HG03039 (cell line): ENCODE data around the gene DIS3L.
"Not testable (repeated sequence)": the region's sequence is repeated elsewhere in the genome, so short reads cannot be mapped to it uniquely, and the experiment has no call there.

Experiments
- ATAC-seq: cut with Tn5 transposase; IDR thresholded peaks from one replicate; pipeline ENCODE4 v1.9.1; 2021; ENCODE audit warnings: mild to moderate bottlenecking, moderate library complexity; ENCODE audit not compliant: unreplicated experiment

DIS3L gene

DNA sequence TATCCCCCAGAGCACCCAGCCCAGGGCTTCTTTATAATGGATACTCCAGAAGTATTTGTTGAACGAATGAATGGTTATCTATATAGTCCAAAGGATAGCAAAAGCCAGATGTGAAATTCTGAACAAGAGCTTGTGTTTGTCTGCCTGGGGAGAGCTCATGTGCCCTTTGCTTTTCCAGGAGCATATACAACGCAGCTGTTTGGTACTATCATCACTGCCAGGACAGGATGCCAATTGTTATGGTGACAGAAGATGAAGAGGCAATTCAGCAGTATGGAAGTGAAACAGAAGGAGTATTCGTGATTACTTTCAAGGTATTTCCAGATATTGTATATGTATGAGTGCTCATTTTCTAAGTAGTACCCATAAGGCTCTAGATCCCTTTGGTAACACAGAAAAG lies 15.2 kb downstream of the DIS3L start:
- no peak for ATAC-seq

DNA sequence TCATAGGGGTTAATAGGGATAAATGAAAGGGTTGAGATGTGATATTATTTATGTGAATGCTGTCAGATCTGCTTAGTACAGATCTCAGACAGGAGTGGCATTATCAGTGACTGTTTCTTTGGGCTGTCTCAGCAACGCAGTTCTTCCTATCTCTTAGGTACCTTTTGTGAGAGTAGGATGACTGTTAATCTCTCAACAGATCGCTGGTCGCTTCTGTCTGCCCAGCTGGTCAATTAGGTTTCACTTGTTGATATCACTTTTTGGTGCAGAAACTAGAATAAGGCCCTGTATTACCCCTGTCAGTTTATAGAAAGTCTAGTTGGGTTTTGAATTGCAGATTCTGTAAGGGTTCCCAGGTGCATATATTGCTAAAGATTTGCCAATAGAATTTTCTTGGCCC lies 16.5 kb downstream of the DIS3L start:
- no peak for ATAC-seq

DNA sequence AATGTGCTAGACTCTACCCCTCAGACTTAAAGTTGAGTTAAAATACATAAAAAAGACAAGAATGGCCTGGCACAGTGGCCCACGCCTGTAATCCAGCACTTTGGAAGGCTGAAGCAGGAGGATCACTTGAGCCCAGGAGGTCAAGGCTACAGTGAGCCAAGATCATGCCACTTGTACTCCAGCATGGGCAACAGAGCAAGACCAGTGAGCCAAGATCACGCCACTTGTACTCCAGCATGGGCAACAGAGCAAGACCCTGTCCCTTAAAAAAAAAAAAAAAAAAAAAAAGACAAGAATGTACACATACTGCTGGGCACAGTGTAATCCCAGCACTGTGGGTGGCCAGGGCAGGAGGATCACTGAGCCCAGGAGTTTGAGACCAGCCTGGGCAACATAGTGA lies 17.4 kb downstream of the DIS3L start:
- ATAC-seq = no peak

DNA sequence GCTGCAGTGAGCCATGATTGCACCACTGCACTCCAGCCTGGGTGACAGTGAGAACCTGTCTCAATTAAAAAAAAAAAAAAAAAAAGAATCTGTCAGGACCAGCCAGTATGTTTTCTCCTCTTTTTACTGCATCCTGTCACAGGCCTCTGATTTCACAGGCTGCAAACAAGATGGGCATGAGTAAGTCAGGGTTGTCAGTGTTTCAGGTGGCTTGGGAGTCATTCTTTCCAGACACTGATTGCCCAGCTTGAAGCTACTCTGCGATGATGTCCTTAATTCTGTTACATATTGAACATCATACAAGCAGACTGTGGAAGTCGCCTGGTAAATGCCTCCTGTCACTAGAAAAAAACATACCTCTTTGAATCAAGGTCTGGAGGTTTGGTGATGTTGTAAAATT lies 18.8 kb downstream of the DIS3L start:
- ATAC-seq = no peak

DNA sequence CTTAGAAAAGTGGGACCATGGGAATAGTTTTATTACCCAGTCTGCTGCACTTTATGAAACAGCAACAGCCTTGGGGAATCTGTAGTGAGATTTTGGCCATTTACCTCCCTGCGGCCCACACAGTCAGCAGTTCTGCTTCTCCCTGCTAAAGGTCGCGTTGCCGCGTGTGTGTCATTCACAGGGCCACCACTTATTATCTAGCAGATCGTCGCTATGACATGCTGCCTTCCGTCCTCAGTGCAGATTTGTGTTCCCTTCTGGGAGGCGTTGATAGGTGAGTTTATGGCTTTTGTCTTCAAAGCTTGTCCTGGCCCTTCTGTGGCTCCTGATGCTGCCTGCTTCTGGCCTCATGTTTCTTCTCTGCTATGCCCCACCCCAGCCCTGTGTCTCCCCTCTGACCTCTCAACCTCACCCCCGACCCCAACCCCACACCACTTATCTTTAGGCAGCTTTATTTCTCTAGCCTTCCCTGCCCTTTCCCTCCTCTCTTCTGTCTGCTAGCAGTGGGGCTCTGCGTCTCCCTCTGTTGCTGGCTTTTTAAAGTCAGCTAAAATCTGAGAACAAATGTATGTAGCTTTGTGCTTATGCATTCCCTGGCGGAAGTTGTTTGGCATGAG lies 30.1 kb downstream of the DIS3L start:
- no peak for ATAC-seq

DNA sequence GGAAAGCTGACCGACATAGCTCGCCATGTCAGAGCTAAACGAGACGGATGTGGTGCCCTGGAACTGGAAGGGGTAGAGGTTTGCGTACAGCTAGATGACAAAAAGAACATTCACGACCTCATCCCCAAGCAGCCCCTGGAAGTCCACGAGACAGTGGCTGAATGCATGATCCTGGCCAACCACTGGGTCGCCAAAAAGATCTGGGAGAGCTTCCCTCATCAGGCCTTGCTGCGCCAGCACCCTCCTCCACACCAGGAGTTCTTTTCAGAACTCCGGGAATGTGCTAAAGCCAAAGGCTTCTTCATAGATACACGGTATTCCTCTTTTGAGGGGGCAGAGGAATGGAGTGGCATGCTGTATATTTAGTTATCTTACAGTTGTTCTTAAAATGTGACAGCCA lies 32.7 kb downstream of the DIS3L start:
- ATAC-seq = no peak

DNA sequence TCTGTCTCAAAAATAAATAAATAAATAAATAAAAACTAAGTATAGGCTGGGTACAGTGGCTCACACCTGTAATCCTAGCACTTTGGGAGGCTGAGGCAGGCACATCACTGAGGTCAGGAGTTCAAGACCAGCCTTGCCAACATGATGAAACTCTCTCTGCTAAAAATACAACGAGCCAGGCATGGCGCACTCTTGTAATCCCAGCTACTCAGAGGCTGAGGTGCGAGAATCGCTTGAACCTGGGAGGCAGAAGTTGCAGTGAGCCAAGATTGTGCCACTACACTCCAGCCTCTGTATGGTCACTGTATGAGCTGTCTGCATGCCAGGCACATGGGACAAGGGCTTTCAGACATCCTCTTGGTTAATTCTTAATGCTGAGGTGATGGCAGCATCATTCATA lies 34.4 kb downstream of the DIS3L start:
- ATAC-seq = no peak

DNA sequence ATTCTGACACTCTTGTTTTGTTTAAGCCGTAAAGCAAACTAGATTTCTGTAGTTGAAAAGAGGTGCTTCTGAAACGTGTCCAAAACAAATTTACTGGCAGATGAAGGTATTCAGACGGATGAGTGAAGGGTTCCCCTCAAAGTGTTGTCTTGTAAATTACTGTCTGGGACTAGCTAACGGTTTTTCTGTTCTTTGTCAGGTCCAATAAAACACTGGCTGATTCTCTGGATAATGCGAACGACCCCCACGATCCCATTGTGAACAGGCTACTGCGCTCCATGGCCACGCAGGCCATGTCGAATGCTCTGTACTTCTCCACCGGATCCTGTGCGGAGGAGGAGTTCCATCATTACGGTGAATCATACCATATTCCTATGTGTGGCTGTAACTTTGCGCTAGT lies 35.4 kb downstream of the DIS3L start:
- ATAC-seq = no peak

DNA sequence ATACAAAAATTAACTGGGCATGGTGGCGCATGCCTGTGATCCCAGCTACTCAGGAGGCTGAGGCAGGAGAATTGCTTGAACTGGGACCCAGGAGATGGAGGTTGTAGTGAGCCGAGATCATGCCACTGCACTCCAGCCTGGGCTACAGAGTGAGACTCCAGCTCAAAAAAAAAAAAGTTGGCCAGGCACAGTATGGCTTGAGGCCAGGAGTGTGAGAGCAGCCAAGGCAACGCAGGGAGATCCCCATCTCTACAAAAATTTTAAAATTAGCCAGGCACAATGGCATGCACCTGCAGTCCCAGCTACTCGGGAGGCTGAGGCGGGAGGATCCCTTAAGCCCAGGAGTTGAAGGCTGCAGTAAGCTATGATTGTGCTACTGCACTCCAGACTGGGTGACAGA lies 55.2 kb downstream of the DIS3L start:
- not testable (repeated sequence) for ATAC-seq

DNA sequence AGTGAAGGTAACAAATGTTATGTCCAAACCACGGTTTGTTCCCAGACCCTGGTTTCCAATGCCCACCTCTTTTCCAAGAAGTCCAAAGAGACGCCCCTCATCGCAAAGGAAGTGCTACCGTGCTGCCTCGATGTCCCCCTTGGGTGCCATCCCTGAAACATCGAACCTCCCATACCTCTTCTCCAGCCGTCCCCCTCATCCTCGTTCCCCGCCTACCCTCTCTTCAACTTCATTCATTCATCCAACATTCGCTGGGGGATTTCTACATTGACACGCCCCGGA lies 62.6 kb downstream of the DIS3L start:
- no peak for ATAC-seq

DNA sequence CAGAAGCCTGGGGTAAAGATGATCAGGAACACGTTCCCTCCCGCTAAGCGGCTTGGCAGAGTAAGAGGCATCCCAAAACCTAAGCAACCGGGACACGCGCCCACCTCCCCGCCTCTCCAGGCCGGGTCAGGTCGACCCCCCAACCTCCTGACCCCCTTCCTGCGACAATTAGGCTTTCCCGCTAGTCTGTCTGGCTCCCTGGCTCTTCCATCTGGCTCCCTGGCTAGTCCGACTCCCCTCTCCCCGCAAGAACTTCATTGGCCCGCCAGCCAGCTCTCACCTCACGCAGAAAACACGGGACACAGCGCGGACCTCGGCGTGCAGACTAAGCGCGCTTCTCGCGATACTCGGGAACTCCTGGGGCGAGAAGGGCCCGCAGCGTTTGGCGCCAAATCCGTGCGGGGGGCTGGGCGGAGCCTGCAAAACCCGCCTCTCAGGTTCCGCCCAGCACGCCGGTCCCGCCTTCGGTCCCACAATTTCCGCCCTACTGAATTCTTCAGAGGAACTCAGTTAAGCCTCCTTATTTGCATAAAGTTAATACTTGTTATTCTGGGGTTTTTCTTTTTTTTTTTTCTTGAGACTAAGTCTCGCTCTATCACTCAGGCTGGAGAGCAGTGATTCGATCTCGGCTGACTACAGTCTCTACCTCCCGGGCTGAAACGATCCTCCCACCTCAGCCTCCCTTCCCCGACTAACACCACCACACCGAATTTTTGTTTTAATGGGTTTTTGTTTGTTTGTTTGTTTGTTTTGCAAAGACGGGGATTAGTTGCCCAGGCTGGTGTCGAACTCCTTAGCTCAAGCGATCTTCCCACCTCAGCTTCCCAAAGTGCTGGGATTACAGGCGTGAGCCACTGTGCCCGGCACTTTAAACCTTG lies 63.2 kb downstream of the DIS3L start, which contains the start of gene TIPIN:
Gene TIPIN, minus strand, starts transcription at position 327 of the 878 bp plus-strand sequence. CDS start 3,738 bp downstream, outside the sequence.
- peak; percentile 93 for ATAC-seq

DNA sequence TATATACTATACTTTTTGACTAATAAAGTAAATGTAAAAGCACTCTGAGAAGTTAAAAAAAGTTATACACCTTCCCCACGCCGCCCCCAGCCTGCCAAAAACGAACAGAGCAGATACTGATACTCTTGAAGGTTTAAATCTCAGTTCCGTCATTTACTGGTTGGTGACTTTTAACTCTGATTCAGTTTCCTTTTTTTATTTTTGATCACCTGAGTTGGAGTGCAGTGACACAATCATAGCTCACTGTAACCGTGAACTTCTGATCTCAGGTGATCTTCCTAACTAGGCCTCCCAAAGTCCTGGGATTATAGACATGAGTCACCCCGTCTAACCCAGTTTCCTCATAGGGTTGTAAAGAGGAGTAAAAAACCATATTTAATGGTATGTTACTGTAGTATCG lies 66.4 kb downstream of the DIS3L start:
- no peak for ATAC-seq

DNA sequence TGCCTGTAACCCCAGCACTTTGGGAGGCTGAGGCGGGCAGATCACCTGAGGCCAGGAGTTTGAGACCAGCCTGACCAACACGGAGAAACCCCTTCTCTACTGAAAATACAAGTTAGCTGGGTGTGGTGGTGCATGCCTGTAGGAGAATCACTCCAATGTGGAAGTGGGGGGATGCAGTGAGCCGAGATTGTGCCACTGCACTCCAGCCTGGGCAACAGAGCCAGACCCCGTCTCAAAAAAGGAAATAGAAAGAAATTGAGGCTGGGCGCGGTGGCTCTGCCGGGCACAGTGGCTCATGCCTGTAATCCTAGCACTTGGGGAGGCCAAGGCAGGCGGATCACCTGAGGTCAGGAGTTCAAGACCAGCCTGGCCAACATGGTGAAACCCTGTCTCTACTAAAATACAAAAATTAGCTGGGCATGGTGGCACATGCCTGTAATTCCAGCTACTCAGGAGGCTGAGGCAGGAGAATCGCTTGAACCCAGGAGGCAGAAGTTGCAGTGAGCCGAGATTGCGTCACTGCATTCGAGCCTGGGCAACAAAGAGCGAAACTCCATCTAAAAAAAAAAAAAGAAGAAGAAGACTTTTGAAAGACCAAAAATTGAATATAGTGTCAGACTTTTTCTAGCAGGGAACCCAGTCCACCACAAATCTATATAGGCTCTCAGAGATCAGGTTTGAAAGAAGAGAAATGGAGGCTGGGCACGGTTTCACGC lies 68.5 kb downstream of the DIS3L start:
- not testable (repeated sequence) for ATAC-seq

DNA sequence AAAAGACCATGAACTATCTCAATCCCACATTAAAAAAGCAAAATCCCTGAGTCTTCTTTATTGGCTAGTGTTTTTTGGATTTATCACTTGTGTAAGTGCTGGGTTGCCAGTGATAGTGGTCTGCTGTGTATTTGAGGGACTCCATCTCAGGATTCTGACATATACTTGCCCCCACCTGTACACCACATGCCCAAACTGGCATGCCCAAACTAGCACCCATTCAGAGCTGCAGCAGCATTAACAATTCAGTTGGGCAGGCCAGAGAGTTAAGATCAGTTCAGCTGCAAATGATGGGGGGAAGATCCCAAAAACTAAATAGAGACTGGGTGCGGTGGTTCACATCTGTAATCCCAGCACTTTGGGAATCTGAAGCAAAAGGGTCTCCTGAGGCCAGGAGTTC lies 69.4 kb downstream of the DIS3L start:
- no peak for ATAC-seq

DNA sequence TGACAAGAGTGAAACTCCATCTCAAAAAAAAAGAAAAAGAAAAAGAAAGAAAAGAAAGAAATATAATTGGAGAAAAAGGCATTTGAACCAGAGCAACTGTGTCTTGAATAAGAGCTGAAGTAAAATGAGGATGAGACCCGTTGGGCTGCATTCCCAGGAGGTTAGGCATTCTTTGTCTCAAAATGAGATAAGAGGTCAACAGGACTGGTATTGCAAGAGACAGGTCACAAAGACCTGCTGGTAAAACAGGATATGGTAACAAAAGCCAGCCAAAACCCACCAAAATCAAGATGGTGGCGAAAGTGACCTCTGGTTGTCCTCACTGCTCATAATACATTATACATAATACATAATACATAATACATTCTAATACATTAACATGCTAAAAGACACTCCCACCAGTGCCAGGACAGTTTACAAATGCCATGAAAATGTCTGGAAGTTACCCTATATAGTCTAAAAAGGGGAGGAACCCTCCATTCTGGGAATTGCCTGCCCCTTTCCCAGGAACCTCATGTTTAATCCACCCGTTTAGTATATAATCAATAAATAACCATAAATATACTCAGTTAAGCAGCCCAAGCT lies 71.7 kb downstream of the DIS3L start:
- ATAC-seq = no peak

DNA sequence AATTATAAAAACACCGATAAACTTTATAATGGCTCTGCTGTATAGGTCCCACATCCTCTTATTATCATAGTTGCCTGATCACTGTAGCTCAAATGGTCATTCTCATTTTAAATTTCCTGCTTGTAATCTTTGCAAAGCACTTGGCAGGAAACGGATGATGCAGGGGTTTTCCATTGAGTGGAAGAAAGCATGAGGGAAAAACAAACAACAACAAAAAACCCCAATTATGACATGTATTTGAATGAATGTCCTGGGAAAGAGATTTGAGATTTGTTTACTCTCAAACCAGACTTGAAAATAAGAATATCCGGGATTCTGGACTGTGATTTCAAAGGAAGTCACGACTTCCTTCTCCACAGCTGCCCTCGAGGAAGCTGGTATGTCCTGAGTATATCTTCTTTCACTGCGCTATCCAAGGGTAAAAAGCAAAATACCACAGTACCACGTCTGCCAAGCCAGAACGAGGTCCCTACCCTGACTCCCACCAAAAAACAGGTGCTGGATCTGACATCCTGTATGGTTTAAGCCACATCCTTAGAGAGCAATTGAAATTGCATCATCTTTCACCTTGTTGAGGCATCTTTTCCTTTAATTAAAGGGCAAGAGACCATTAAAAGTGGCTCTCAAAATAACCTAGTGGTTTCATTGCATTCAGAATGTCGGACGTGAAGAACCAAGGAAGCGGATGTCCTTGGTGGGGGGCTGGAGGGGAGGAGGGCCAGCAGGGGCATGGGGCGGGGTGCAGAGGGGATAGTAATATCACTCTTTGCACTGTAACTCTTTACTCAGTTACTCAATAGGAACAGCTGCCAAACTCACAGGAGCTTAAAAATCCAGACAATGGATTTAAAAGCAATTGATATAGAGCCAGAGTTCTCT lies 76.6 kb downstream of the DIS3L start:
- ATAC-seq = no peak

DNA sequence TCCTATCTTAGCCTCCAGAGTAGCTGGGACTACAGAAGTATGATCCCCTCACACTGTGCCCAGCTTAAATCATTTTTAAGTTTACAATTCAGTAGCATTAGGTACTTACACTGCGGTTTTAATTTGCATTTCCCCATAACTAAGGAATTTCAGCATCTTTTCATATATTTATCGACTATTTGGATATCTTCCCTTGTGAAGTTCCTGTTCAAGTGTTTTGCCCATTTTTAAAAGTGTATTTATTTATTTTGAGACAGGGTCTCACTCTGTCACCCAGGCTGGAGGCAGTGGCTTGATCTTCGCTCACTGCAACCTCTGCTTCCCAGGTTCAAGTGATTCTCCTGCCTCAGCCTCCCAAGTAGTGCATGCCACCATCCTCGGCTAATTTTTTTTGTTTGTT lies 80.8 kb downstream of the DIS3L start:
- no peak for ATAC-seq

DNA sequence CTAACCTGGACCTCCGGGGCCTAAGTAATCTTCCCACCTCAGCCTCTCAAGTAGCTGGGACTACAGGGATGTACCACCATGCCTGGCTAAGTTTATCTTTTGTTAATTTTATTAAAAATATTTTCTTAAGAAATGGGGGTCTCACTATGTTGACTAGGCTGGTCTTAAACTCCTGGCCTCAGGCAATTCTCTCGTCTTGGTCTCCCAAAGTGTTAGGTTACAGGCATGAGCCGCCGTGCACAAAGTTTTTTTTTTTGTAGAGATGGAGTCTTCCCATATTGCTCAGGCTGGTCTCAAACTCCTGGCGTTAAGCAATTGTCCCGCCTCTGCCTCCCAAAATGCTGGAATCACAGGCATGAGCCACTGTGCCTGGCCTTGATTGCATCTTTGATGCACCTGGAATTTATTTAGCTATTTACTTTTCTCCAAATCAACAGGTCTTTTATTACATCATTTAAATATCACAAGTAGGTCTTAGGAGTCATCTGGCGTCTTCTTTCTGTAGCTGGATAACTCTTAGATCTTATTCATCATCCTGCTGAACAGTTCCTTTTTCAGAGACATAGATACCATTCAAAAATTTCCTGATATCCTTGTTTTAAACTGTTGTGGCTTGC lies 85.6 kb downstream of the DIS3L start:
- no peak for ATAC-seq

DNA sequence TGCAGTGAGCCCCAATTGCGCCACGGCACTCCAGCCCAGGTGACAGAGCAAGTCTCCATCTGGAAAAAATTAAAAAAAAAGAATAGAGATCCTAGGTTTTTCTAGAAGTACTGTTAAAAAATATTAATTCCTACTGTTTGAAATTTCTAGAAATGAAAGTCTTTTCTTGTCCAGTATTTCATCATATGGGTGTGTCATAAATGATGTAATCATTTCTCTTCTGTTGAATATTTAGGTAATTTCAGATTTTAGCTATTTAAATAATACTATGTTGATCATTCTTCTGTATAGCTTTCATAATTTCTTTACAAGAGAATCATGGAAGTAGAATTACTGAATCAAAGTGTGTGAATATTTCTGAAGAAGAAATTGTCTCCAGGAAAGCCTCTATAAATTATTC lies 88.0 kb downstream of the DIS3L start:
- ATAC-seq = not testable (repeated sequence)
